DND-41 (cell line): ENCODE data around the gene NBR1.

ENCODE experiments used
- ATAC-seq: fragments of 200-7000 bp; cut with Tn5 transposase; 3 replicates; pipeline ENCODE4 v1.9.1; 2021; ENCODE audit warnings: low read depth; ENCODE audit not compliant: insufficient read depth
- DNase-seq: peaks from one replicate; pipeline ENCODE4 v3.0.0-alpha.2; 2020
- H2AFZ ChIP-seq: 2 replicates; pipeline ENCODE4 v1.6.0; 2012; ENCODE audit warnings: low read depth, low read length
- H3K27ac ChIP-seq: 2 replicates; pipeline ENCODE4 v1.5.1; 2012; ENCODE audit warnings: low read length, inconsistent platforms
- H3K27me3 ChIP-seq: fragments of 200-600 bp; sonication (generic); 2 replicates; pipeline ENCODE4 v1.6.0; 2012; ENCODE audit warnings: low read length, mild to moderate bottlenecking, inconsistent platforms; ENCODE audit not compliant: insufficient read depth, poor library complexity
- H3K36me3 ChIP-seq: 2 replicates; pipeline ENCODE4 v1.5.1; 2012; ENCODE audit warnings: low read length, inconsistent platforms; ENCODE audit not compliant: insufficient read depth
- H3K4me1 ChIP-seq: 2 replicates; pipeline ENCODE4 v1.5.1; 2012; ENCODE audit warnings: mild to moderate bottlenecking, low read length; ENCODE audit not compliant: insufficient read depth
- H3K4me2 ChIP-seq: 2 replicates; pipeline ENCODE4 v1.6.0; 2012; ENCODE audit warnings: mild to moderate bottlenecking, moderate library complexity, low read length, inconsistent platforms; ENCODE audit not compliant: insufficient read depth
- H3K4me3 ChIP-seq, 2 experiments: fragments of 200-600 bp in 1 of 2; shearing (Covaris generic) in 1 of 2; 2 replicates each; pipeline ENCODE4 v1.5.1; 2012 to 2016; ENCODE audit warnings: inconsistent platforms in 2 of 2, low read length in 2 of 2, mild to moderate bottlenecking in 2 of 2, low read depth in 1 of 2, moderate library complexity in 1 of 2
- H3K79me2 ChIP-seq: 2 replicates; pipeline ENCODE4 v1.6.0; 2012; ENCODE audit warnings: low read length, inconsistent platforms; ENCODE audit not compliant: insufficient read depth
- H3K9ac ChIP-seq: 2 replicates; pipeline ENCODE4 v1.6.0; 2012; ENCODE audit warnings: low read depth, mild to moderate bottlenecking, inconsistent platforms, low read length, moderate library complexity
- H3K9me3 ChIP-seq: 2 replicates; pipeline ENCODE4 v1.5.1; 2012; ENCODE audit warnings: low read length, moderate library complexity, mild to moderate bottlenecking, inconsistent platforms; ENCODE audit not compliant: insufficient read depth, severe bottlenecking
- H4K20me1 ChIP-seq: 2 replicates; pipeline ENCODE4 v1.6.0; 2012; ENCODE audit warnings: low read length; ENCODE audit not compliant: insufficient read depth
- CTCF ChIP-seq: IDR thresholded peaks from 2 replicates; pipeline ENCODE4 v1.5.1; 2012; ENCODE audit warnings: borderline replicate concordance, low read length, moderate library complexity, mild to moderate bottlenecking; ENCODE audit not compliant: poor library complexity, severe bottlenecking; ENCODE audit errors: extremely low read depth
- EZH2 ChIP-seq: IDR thresholded peaks from 3 replicates; pipeline ENCODE4 v1.6.1; 2012; ENCODE audit warnings: borderline replicate concordance, low read depth, mild to moderate bottlenecking, moderate library complexity, low read length, inconsistent platforms; ENCODE audit not compliant: severe bottlenecking

NBR1 gene

GRCh38 chr17:43171586-43172487, 823 bp downstream of the NBR1 start:
- H3K36me3 ChIP-seq: peaks cover 11% of the 10 kb centered on the region
- H3K27ac ChIP-seq: peak overlapping the region; percentile 97
- peak overlapping the region; percentile 95 for H3K4me2 ChIP-seq
- H3K4me3 ChIP-seq: peak overlapping the region; percentile 68 to 88
- peaks cover 63% of the 10 kb centered on the region for H3K79me2 ChIP-seq
- DNase-seq (peak; percentile 9), ATAC-seq (no peak)
- no peaks in the 10 kb centered on the region for H3K27me3 ChIP-seq
- peaks cover 42% of the 10 kb centered on the region for H3K4me1 ChIP-seq
- H4K20me1 ChIP-seq: no peaks in the 10 kb centered on the region
- H3K9ac ChIP-seq: peak overlapping the region; percentile 86
- TF ChIP-seq EZH2 (no peak), CTCF (peak; percentile 41)
- no peaks in the 10 kb centered on the region for H3K9me3 ChIP-seq
- peak overlapping the region; percentile 86 for H2AFZ ChIP-seq

- TF ChIP-seq EZH2: no peak
- TF ChIP-seq CTCF: no peak
- H3K79me2 ChIP-seq: peaks cover 41% of the 10 kb centered on the region
- no peaks in the 10 kb centered on the region for H4K20me1 ChIP-seq
- H3K9me3 ChIP-seq: no peaks in the 10 kb centered on the region
- peaks cover 28% of the 10 kb centered on the region for H3K4me1 ChIP-seq
- no peak overlapping the region for H3K27ac ChIP-seq
- no peaks in the 10 kb centered on the region for H3K27me3 ChIP-seq
- ATAC-seq (no peak), DNase-seq (no peak)
- H3K9ac ChIP-seq: no peak overlapping the region
- H3K4me2 ChIP-seq: no peak overlapping the region
- H3K4me3 ChIP-seq: no peak overlapping the region
- H3K36me3 ChIP-seq: peaks cover 45% of the 10 kb centered on the region
- H2AFZ ChIP-seq: no peak overlapping the region
These were observed 4.5 kb downstream of the NBR1 start for GRCh38 chr17:43175213-43176118.

- Histone ChIP-seq H3K4me1 (peaks cover 28% of the 10 kb centered on the region), H2AFZ (no peak overlapping the region), H3K27me3 (no peaks in the 10 kb centered on the region), H3K9ac (no peak overlapping the region), H3K79me2 (peaks cover 36% of the 10 kb centered on the region), H3K4me3 (no peak overlapping the region), H3K4me2 (no peak overlapping the region), H3K36me3 (peaks cover 51% of the 10 kb centered on the region), H4K20me1 (no peaks in the 10 kb centered on the region), H3K27ac (no peak overlapping the region), H3K9me3 (no peaks in the 10 kb centered on the region)
- TF ChIP-seq CTCF (no peak), EZH2 (no peak)
- DNase-seq (no peak), ATAC-seq (no peak)
These were observed 5.1 kb downstream of the NBR1 start for GRCh38 chr17:43176119-43176570.
